GM12891 (cell line): Measurements from ENCODE around the gene MEGF6.

ENCODE experiments used
- POLR2A ChIP-seq: IDR thresholded peaks from 2 replicates; pipeline ENCODE4 v1.6.1; 2011; ENCODE audit warnings: low read depth, low read length, control low read depth
- POLR2AphosphoS5 ChIP-seq: IDR thresholded peaks from 2 replicates; pipeline ENCODE4 v1.6.1; 2011; ENCODE audit warnings: low read depth, low read length, control low read depth
- POU2F2 ChIP-seq: IDR thresholded peaks from 2 replicates; pipeline ENCODE4 v1.6.1; 2011; ENCODE audit warnings: low read depth, mild to moderate bottlenecking, control low read depth, low read length, moderate library complexity
- SPI1 ChIP-seq: IDR thresholded peaks from 2 replicates; pipeline ENCODE4 v1.6.1; 2011; ENCODE audit warnings: low read depth, low read length, control low read depth
- TAF1 ChIP-seq: IDR thresholded peaks from 2 replicates; pipeline ENCODE4 v1.6.1; 2011; ENCODE audit warnings: low read depth, low read length, control low read depth

DNA sequence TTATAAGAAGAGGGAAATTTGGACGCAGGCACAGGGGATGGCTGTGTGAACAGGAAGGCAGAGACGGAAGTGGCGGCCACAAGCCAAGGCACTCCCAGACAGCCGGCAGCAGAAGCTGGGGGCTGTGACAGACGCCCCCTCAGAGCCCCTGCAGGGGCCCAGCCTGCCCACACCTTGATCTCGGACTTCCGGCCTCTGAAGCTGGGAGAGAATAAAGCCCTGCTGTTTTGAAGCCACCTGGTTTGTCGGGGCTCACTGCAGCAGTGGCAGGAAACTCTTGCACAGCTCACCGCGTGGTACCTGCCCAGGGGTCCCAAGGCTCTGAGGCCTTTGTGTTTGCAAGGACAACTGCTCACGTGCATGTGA lies 13.7 kb downstream of the MEGF6 start:
- TF ChIP-seq TAF1: no peak
- TF ChIP-seq SPI1: no peak
- no peak for TF ChIP-seq POLR2AphosphoS5
- no peak for TF ChIP-seq POU2F2
- TF ChIP-seq POLR2A: no peak
